Duodenal mucosa (tissue), 2 donors: ENCODE data around the gene NOTO.

Experiments used
- H3K27ac ChIP-seq: one replicate; pipeline ENCODE4 v1.7.0; 2013; ENCODE audit warnings: low read depth, low read length
- H3K27me3 ChIP-seq, 2 donors: one replicate each; pipeline ENCODE4 v1.7.0; 2013; ENCODE audit warnings: low read length in 2 of 2, control low read depth in 1 of 2; ENCODE audit not compliant: insufficient read depth in 2 of 2, control insufficient read depth in 1 of 2
- H3K36me3 ChIP-seq, 2 donors: one replicate each; pipeline ENCODE4 v1.7.0; 2013; ENCODE audit warnings: low read length in 2 of 2, control low read depth in 1 of 2; ENCODE audit not compliant: insufficient read depth in 2 of 2, control insufficient read depth in 1 of 2
- H3K4me1 ChIP-seq, 2 donors: one replicate each; pipeline ENCODE4 v1.7.0; 2013; ENCODE audit warnings: low read length in 2 of 2, control low read depth in 1 of 2; ENCODE audit not compliant: insufficient read depth in 2 of 2, control insufficient read depth in 1 of 2
- H3K4me3 ChIP-seq, 2 donors: one replicate each; pipeline ENCODE4 v1.7.0; 2013; ENCODE audit warnings: low read length in 2 of 2, low read depth in 1 of 2
- H3K9ac ChIP-seq, 2 donors: one replicate each; pipeline ENCODE4 v1.7.0; 2013; ENCODE audit warnings: low read length in 2 of 2, low read depth in 1 of 2
- H3K9me3 ChIP-seq, 2 donors: one replicate each; pipeline ENCODE4 v1.7.0; 2013; ENCODE audit warnings: low read length in 2 of 2, control low read depth in 1 of 2; ENCODE audit not compliant: control insufficient read depth in 1 of 2

The NOTO gene

DNA sequence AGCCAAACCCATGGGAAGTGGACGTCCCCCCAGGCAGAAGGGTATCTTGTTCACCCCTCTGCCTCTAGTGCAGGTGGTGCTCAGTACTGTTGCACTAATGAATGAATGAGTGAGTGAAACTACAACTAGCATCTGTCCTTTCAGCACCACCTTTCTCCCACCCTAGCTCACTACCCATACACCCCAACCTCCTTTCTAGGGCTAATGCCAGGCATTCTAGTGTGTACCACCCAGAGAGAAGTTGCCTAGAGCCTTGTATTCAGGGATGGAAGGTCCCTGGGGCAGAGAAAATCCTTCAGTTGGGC is 54.2 kb downstream of the NOTO start:
- no peaks in the 10 kb centered on the region for H3K27me3 ChIP-seq
- peaks cover 8 to 31% of the 10 kb centered on the region in 2 donors for H3K36me3 ChIP-seq
- no peak overlapping the region for H3K4me3 ChIP-seq
- H3K27ac ChIP-seq = no peak overlapping the region
- no peaks in the 10 kb centered on the region for H3K4me1 ChIP-seq
- no peaks in the 10 kb centered on the region for H3K9me3 ChIP-seq
- H3K9ac ChIP-seq = no peak overlapping the region

DNA sequence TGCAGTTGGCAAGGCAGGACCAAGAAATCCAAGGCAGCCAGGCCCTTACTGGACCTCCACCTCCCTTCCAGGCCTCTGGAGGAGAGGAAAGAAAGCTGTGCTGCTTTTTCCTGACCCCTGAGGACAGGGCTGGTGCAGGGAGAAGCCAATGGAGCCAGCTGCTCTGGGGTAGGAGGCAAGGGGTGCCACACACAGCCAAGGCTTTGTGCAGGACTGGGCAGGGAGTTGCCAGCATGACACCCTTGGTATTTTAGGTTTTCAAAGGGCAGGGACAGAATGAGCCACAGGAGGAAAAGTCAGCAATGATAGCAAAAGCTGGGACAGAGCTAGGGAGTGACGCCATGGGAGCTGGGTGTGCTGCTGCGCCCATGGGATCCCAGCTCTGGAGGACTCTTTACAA is 54.6 kb downstream of the NOTO start:
- no peaks in the 10 kb centered on the region for H3K9me3 ChIP-seq
- H3K4me3 ChIP-seq = no peak overlapping the region
- no peak overlapping the region for H3K27ac ChIP-seq
- peaks cover 6 to 26% of the 10 kb centered on the region in 2 donors for H3K36me3 ChIP-seq
- H3K9ac ChIP-seq = no peak overlapping the region
- H3K27me3 ChIP-seq = no peaks in the 10 kb centered on the region
- no peaks in the 10 kb centered on the region for H3K4me1 ChIP-seq

DNA sequence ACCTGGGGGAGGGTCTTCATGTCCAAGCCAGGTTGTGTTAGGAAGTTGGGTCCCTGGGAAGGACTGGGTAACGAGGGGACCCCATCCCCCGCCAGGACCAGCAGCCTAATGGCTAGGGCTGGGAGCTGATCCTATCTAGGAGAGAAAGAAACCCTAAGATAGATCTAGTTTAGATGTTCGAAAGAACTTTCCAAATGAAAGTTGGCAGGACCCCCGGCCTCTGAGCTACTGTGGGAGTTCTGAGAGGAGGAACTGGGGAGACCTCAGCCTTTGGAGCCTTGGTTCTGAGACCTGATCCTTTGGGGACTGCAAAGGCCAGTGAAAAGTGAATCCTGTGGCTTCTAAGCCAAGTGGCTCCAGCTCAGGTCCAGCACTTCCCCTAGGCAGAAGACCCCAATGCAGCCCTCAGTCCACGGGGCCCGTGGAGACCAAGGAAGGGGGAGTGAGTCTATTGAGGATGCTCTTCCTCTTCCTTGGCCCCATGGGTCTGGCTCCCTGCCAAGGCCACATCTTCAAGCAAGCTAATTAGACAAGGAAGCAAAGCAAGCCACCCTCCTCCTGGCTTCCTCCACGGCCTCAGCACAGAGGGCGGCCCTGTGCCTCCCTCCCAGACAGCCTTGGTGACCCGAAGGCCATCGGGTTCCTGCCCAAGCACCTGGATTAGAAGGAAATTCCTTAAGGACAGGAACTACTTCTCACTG is 55.2 kb downstream of the NOTO start:
- H3K36me3 ChIP-seq = peaks cover 3 to 22% of the 10 kb centered on the region in 2 donors
- H3K27ac ChIP-seq = no peak overlapping the region
- no peaks in the 10 kb centered on the region for H3K4me1 ChIP-seq
- no peak overlapping the region for H3K4me3 ChIP-seq
- no peaks in the 10 kb centered on the region for H3K9me3 ChIP-seq
- no peaks in the 10 kb centered on the region for H3K27me3 ChIP-seq
- H3K9ac ChIP-seq = no peak overlapping the region

DNA sequence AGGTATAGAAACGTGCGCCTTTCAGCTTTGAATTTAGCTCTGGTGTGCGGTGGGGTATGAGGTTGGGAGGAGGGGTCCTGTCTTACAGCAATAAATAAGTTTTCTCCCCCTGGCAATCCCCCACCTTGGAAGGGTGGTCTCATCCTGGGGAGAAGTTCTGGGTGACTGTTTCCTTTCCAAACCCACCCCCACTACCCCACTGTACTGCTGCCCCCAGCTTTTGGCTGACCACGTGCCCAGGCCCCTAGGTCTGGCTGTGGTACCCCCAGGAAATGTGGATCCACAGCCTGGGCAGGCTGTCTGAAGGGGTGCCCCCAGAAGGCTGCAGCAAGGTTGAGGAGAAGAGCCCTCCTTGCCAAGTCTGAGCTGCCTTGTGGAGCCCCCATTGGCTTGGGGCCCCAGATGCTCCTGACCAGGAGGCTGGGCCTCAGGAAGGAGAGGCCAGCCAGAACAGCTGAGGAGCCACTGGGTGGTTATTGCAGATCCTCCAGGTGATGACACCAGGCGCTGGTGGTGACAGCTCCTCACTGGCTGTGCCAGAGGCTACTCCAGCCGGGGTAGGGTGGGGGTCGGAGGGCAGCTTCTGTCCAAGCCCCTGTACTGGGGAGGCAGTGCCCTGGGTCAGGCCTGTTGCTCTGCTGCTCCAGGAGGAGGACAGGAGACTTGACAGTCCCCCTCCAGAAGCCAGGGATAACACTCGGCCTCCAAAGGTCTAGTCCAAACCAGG is 56.0 kb downstream of the NOTO start:
- Histone ChIP-seq H3K36me3 (peaks cover 0 to 14% of the 10 kb centered on the region in 2 donors), H3K27ac (no peak overlapping the region), H3K9ac (no peak overlapping the region), H3K27me3 (no peaks in the 10 kb centered on the region), H3K4me3 (no peak overlapping the region), H3K9me3 (no peaks in the 10 kb centered on the region), H3K4me1 (no peaks in the 10 kb centered on the region)

DNA sequence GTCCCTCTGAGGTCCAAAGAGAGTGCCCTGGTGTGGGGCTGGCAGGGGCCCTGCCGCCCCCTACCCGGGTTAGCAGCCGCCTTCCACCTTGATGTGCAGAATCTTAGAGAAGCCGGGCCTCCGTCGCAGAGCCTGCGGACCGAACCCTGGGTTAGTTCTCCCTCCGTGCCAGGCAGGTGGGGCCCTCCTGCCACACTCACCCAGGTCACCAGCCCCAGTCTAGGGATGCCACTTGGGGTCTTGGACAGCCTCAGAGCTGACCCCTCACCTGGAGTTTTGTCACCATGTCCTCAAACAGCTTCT is 56.5 kb downstream of the NOTO start:
- Histone ChIP-seq H3K36me3 (peaks cover 0 to 9% of the 10 kb centered on the region in 2 donors), H3K4me3 (no peak overlapping the region), H3K4me1 (no peaks in the 10 kb centered on the region), H3K9ac (no peak overlapping the region), H3K9me3 (no peaks in the 10 kb centered on the region), H3K27me3 (no peaks in the 10 kb centered on the region), H3K27ac (no peak overlapping the region)

DNA sequence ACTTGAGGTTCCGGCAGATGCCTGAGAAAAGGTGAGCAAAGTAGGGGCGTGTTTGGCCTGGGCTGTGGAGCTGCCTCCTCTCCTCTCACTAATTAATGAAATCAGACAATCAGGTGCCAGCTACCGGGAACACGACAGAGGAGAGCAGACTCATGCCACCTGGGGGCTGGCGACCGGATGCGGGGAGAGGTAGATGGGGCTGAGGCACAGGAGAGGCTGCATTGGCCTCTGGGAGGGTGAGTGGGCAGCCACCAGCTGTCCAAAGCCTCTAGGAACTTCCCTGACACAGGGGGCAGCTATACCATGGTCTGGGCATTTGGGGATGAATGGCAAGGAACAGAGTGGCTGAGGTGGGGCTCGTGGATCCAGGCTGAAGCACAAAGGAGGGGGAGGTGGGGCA is 56.9 kb downstream of the NOTO start:
- no peak overlapping the region for H3K4me3 ChIP-seq
- H3K9ac ChIP-seq = no peak overlapping the region
- no peak overlapping the region for H3K27ac ChIP-seq
- no peaks in the 10 kb centered on the region for H3K9me3 ChIP-seq
- H3K36me3 ChIP-seq = peaks cover 0 to 5% of the 10 kb centered on the region in 2 donors
- no peaks in the 10 kb centered on the region for H3K27me3 ChIP-seq
- H3K4me1 ChIP-seq = no peaks in the 10 kb centered on the region

DNA sequence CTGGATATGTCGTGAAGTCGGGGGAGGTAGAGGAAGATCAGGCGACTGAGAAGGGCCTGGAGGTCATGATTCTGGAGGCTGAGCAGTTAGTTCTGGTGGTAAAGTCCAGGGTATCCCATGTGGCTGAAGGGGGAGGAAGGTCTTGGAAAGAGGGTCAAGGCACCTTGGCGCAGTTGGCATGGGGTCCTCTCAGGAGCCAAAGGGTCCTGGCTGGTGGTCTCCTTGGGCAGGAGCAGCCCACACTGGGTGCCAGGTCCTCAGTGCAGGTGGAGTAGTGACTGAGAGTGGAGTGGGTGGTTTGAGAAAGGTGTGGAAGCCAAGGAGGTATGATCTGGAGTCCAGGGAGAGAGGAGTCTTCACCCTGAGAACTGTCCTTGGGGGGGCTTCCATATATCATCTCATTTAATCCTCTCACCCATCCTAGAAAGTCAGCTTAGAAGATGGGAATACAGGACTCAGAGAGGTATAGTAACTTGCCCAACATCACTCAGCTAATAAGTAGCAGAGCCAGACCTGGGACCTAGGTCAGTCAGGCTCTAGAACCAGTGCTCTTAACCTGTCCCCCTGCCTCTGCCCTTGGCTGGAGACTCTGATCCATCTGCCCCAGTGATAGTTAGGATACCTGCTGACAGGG is 57.4 kb downstream of the NOTO start:
- Histone ChIP-seq H3K36me3 (no peaks in the 10 kb centered on the region), H3K9ac (no peak overlapping the region), H3K4me1 (no peaks in the 10 kb centered on the region), H3K4me3 (no peak overlapping the region), H3K9me3 (no peaks in the 10 kb centered on the region), H3K27me3 (no peaks in the 10 kb centered on the region), H3K27ac (no peak overlapping the region)

DNA sequence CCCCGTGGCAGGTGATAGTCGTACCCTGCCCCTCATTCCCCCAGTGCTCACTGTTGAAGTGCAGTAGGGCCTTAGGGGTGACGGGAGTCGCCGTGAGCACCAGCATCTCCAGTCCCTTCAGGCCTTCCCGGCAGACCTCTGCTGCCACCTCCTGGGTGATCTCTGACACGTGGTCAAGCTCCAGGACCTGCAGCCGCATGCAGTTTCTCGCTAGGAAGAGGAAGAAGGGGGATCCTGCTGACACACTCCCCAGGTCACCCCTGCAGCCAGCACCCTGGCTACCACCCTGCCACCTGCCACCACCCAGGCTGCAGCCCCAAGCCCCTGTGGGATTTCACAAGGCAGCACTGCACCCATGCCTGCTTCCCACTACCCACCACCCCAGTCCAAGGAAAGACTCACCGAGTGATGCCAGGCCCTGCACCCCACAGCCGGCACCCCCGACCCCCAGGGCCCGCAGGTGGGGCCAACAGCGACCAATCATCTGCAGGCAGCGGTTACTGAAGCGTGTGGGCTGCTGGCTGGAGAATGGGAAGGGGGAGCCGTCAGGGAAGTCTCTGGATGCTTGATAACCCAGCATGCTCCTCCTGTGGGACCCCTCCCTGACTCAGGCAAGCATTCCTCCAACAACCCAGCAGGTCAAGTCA is 58.1 kb downstream of the NOTO start:
- no peak overlapping the region for H3K27ac ChIP-seq
- H3K36me3 ChIP-seq = no peaks in the 10 kb centered on the region
- H3K4me3 ChIP-seq = no peak overlapping the region
- no peak overlapping the region for H3K9ac ChIP-seq
- H3K27me3 ChIP-seq = no peaks in the 10 kb centered on the region
- no peaks in the 10 kb centered on the region for H3K9me3 ChIP-seq
- H3K4me1 ChIP-seq = no peaks in the 10 kb centered on the region
